Liver (tissue), 9 donors: ENCODE data around the gene FCHSD1. TPM values are rescaled to one million over a fixed set of nuclear protein-coding genes. Genes with fewer than 3 reads are reported as not detected.

Experiments
- DNase-seq: peaks from one replicate; pipeline ENCODE4 v3.0.0-alpha.2; 2017; ENCODE audit warnings: low spot score
- H3K27ac ChIP-seq, 2 donors: one replicate each; pipeline ENCODE4 v1.7.0; 2013; ENCODE audit warnings: inconsistent platforms in 2 of 2, low read length in 2 of 2, control low read depth in 1 of 2, low read depth in 1 of 2, mild to moderate bottlenecking in 1 of 2
- H3K27me3 ChIP-seq, 4 donors: one replicate each; pipeline versions ENCODE4 v1.6.1 to v1.7.0; 2013; ENCODE audit warnings: low read length in 3 of 4, inconsistent platforms in 1 of 4, mild to moderate bottlenecking in 1 of 4, moderate library complexity in 1 of 4; ENCODE audit not compliant: control insufficient read depth in 4 of 4, insufficient read depth in 4 of 4
- H3K36me3 ChIP-seq, 4 donors: one replicate each; pipeline versions ENCODE4 v1.6.1 to v1.7.0; 2013; ENCODE audit warnings: low read length in 3 of 4, mild to moderate bottlenecking in 3 of 4, low read depth in 1 of 4, moderate library complexity in 1 of 4; ENCODE audit not compliant: control insufficient read depth in 4 of 4, insufficient read depth in 3 of 4
- H3K4me1 ChIP-seq, 4 donors: one replicate each; pipeline versions ENCODE4 v1.6.1 to v1.7.0; 2013; ENCODE audit warnings: low read length in 3 of 4, mild to moderate bottlenecking in 3 of 4, moderate library complexity in 1 of 4; ENCODE audit not compliant: control insufficient read depth in 4 of 4, insufficient read depth in 4 of 4
- H3K4me3 ChIP-seq, 3 donors: one replicate each; pipeline versions ENCODE4 v1.6.1 to v1.7.0; 2013; ENCODE audit warnings: low read length in 3 of 3, control low read depth in 1 of 3, low read depth in 1 of 3, mild to moderate bottlenecking in 1 of 3
- H3K9ac ChIP-seq, 2 donors: one replicate each; pipeline ENCODE4 v1.7.0; 2013; ENCODE audit warnings: low read length in 2 of 2, mild to moderate bottlenecking in 2 of 2, moderate library complexity in 2 of 2, control low read depth in 1 of 2, low read depth in 1 of 2
- H3K9me3 ChIP-seq, 4 donors: one replicate each; pipeline versions ENCODE4 v1.6.1 to v1.7.0; 2013; ENCODE audit warnings: low read length in 3 of 4; ENCODE audit not compliant: control insufficient read depth in 4 of 4
- EGR1 ChIP-seq, 2 donors: IDR thresholded peaks; 2 replicates each; pipeline ENCODE4 v1.6.1; 2016 to 2018; ENCODE audit warnings: antibody characterized with exemption in 2 of 2, low read depth in 2 of 2
- FOXA1 ChIP-seq: IDR thresholded peaks from 2 replicates; pipeline ENCODE4 v1.6.1; 2016; ENCODE audit warnings: antibody characterized with exemption
- FOXA2 ChIP-seq: IDR thresholded peaks from 2 replicates; pipeline ENCODE4 v1.6.1; 2016; ENCODE audit warnings: antibody characterized with exemption
- GABPA ChIP-seq, 2 donors: IDR thresholded peaks in 1 of 2; conservative IDR thresholded peaks in 1 of 2; 2 replicates each; pipeline ENCODE4 v1.6.1; 2016; ENCODE audit warnings: antibody characterized with exemption in 2 of 2, mild to moderate bottlenecking in 1 of 2, moderate library complexity in 1 of 2
- HNF4A ChIP-seq, 2 donors: conservative IDR thresholded peaks; 2 replicates each; pipeline ENCODE4 v1.6.1; 2016; ENCODE audit warnings: antibody characterized with exemption in 2 of 2, mild to moderate bottlenecking in 2 of 2
- HNF4G ChIP-seq: IDR thresholded peaks from 2 replicates; pipeline ENCODE4 v1.6.1; 2016; ENCODE audit warnings: antibody characterized with exemption
- JUND ChIP-seq, 2 donors: IDR thresholded peaks; 2 replicates each; pipeline ENCODE4 v1.6.1; 2016; ENCODE audit warnings: antibody characterized with exemption in 2 of 2
- NR2F2 ChIP-seq: IDR thresholded peaks from 2 replicates; pipeline ENCODE4 v1.6.1; 2016; ENCODE audit warnings: antibody characterized with exemption
- RAD21 ChIP-seq, 2 donors: IDR thresholded peaks; 2 replicates each; pipeline ENCODE4 v1.6.1; 2016; ENCODE audit warnings: antibody characterized with exemption in 2 of 2, mild to moderate bottlenecking in 2 of 2
- RXRA ChIP-seq, 2 donors: IDR thresholded peaks; 2 replicates each; pipeline ENCODE4 v1.6.1; 2017 to 2018; ENCODE audit warnings: antibody characterized with exemption in 2 of 2, mild to moderate bottlenecking in 1 of 2
- SP1 ChIP-seq: IDR thresholded peaks from 2 replicates; pipeline ENCODE4 v1.6.1; 2018; ENCODE audit warnings: antibody characterized with exemption, mild to moderate bottlenecking
- TAF1 ChIP-seq: conservative IDR thresholded peaks from 2 replicates; pipeline ENCODE4 v1.6.1; 2016; ENCODE audit warnings: antibody characterized with exemption, mild to moderate bottlenecking
- YY1 ChIP-seq: IDR thresholded peaks from 2 replicates; pipeline ENCODE4 v1.6.1; 2016; ENCODE audit warnings: antibody characterized with exemption, mild to moderate bottlenecking
- WGBS: extraction: QIAGEN DNeasy Blood & Tissue Kit; methylation state at CpG from one replicate; pipeline ENCODE4 v1.1.7; 2013; 5-methylcytosine and 5-hydroxymethylcytosine counted together
- polyA plus RNA-seq, 2 donors: library from polyadenylated mRNA; stranded (reverse) in 1 of 2; unstranded in 1 of 2; fragments of 200-250 nt in 1 of 2; fragments of >200 nt in 1 of 2; fragmentation: Nextera tagmentation in 1 of 2; extraction: Ambion mirVana in 1 of 2; gene quantifications; one replicate each; pipeline versions ENCODE4 v1.2.1 to v1.2.3, GENCODE V29; 2013 to 2015
- total RNA-seq, 2 donors: library from RNA; depleted of rRNA; stranded (reverse); fragments of >200 nt; gene quantifications; one replicate each; pipeline ENCODE4 v1.2.3, GENCODE V29; 2014
- TF ChIP-seq, protein P1 (sequence below): IDR thresholded peaks from 2 replicates; pipeline ENCODE4 v1.6.1; 2016; ENCODE audit warnings: antibody characterized with exemption, mild to moderate bottlenecking
- TF ChIP-seq, protein P2 (sequence below): IDR thresholded peaks from 2 replicates; pipeline ENCODE4 v1.6.1; 2016; ENCODE audit warnings: antibody characterized with exemption
- TF ChIP-seq, protein P3 (sequence below): IDR thresholded peaks from 2 replicates; pipeline ENCODE4 v1.6.1; 2016; ENCODE audit warnings: antibody characterized with exemption
- TF ChIP-seq, protein P4 (sequence below): fragments of 150-350 bp; IDR thresholded peaks from 2 replicates; pipeline ENCODE4 v1.5.1; 2017; ENCODE audit warnings: improper control_type of control experiment, low read depth, low read length; ENCODE audit not compliant: missing input control
- TF ChIP-seq, protein P5 (sequence below): IDR thresholded peaks from 2 replicates; pipeline ENCODE4 v1.6.1; 2016; ENCODE audit warnings: antibody characterized with exemption
- donor health status: healthy.
- donor health status: healthy.
- donor health status: healthy.
- donor health status: healthy.
- donor health status: healthy.

Gene FCHSD1
- total and polyA plus RNA-seq, 4 donors: 1.3 to 6.4 (median 2.2) TPM

DNA sequence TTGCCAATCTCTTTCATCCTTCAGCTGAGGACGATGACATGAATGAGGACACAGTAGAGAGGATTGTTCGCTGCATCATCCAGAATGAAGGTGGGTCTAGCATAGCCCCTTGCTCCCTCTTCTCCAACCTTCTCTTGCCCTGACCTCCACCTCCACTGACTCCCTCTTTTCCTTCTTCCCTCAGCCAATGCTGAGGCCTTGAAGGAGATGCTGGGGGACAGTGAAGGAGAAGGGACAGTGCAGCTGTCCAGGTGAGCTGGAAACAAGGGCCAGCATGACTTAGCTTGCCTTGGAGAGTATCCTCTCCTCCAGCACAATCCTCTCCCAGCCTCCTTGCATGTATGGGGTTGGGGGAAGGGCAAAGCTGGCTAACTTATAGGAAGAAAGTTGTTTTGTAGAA is 12.4 kb downstream of the FCHSD1 start:
- TF ChIP-seq HNF4A (conservative IDR thresholded peaks at IDR 0.05) (no peak), HNF4G (no peak), RXRA (IDR thresholded peaks at IDR 0.05) (no peak), NR2F2 (no peak), TAF1 (no peak), GABPA (IDR thresholded peaks at IDR 0.05 in 1 of 2, conservative IDR thresholded peaks at IDR 0.05 in 1 of 2) (no peak), EGR1 (IDR thresholded peaks at IDR 0.05; ENCODE audit: low read depth in 2 of 2) (no peak), FOXA2 (no peak), JUND (IDR thresholded peaks at IDR 0.05) (no peak), FOXA1 (no peak), YY1 (no peak), SP1 (no peak), RAD21 (IDR thresholded peaks at IDR 0.05) (no peak)
- TF ChIP-seq, protein P1, sequence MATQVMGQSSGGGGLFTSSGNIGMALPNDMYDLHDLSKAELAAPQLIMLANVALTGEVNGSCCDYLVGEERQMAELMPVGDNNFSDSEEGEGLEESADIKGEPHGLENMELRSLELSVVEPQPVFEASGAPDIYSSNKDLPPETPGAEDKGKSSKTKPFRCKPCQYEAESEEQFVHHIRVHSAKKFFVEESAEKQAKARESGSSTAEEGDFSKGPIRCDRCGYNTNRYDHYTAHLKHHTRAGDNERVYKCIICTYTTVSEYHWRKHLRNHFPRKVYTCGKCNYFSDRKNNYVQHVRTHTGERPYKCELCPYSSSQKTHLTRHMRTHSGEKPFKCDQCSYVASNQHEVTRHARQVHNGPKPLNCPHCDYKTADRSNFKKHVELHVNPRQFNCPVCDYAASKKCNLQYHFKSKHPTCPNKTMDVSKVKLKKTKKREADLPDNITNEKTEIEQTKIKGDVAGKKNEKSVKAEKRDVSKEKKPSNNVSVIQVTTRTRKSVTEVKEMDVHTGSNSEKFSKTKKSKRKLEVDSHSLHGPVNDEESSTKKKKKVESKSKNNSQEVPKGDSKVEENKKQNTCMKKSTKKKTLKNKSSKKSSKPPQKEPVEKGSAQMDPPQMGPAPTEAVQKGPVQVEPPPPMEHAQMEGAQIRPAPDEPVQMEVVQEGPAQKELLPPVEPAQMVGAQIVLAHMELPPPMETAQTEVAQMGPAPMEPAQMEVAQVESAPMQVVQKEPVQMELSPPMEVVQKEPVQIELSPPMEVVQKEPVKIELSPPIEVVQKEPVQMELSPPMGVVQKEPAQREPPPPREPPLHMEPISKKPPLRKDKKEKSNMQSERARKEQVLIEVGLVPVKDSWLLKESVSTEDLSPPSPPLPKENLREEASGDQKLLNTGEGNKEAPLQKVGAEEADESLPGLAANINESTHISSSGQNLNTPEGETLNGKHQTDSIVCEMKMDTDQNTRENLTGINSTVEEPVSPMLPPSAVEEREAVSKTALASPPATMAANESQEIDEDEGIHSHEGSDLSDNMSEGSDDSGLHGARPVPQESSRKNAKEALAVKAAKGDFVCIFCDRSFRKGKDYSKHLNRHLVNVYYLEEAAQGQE: no peak
- TF ChIP-seq, protein P2, sequence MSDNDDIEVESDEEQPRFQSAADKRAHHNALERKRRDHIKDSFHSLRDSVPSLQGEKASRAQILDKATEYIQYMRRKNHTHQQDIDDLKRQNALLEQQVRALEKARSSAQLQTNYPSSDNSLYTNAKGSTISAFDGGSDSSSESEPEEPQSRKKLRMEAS: no peak
- TF ChIP-seq, protein P3, sequence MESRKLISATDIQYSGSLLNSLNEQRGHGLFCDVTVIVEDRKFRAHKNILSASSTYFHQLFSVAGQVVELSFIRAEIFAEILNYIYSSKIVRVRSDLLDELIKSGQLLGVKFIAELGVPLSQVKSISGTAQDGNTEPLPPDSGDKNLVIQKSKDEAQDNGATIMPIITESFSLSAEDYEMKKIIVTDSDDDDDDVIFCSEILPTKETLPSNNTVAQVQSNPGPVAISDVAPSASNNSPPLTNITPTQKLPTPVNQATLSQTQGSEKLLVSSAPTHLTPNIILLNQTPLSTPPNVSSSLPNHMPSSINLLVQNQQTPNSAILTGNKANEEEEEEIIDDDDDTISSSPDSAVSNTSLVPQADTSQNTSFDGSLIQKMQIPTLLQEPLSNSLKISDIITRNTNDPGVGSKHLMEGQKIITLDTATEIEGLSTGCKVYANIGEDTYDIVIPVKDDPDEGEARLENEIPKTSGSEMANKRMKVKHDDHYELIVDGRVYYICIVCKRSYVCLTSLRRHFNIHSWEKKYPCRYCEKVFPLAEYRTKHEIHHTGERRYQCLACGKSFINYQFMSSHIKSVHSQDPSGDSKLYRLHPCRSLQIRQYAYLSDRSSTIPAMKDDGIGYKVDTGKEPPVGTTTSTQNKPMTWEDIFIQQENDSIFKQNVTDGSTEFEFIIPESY: no peak
- TF ChIP-seq, protein P4, sequence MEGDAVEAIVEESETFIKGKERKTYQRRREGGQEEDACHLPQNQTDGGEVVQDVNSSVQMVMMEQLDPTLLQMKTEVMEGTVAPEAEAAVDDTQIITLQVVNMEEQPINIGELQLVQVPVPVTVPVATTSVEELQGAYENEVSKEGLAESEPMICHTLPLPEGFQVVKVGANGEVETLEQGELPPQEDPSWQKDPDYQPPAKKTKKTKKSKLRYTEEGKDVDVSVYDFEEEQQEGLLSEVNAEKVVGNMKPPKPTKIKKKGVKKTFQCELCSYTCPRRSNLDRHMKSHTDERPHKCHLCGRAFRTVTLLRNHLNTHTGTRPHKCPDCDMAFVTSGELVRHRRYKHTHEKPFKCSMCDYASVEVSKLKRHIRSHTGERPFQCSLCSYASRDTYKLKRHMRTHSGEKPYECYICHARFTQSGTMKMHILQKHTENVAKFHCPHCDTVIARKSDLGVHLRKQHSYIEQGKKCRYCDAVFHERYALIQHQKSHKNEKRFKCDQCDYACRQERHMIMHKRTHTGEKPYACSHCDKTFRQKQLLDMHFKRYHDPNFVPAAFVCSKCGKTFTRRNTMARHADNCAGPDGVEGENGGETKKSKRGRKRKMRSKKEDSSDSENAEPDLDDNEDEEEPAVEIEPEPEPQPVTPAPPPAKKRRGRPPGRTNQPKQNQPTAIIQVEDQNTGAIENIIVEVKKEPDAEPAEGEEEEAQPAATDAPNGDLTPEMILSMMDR: no peak
- TF ChIP-seq, protein P5, sequence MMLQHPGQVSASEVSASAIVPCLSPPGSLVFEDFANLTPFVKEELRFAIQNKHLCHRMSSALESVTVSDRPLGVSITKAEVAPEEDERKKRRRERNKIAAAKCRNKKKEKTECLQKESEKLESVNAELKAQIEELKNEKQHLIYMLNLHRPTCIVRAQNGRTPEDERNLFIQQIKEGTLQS: no peak
- Histone ChIP-seq H3K36me3 (no peaks in the 10 kb centered on the region), H3K4me3 (no peak overlapping the region), H3K9me3 (no peaks in the 10 kb centered on the region), H3K9ac (no peak overlapping the region), H3K4me1 (peaks cover 9 to 24% (median 20%) of the 10 kb centered on the region in 4 donors), H3K27ac (no peak overlapping the region), H3K27me3 (no peaks in the 10 kb centered on the region)
- WGBS: 96% methylated on average over 2 of the region's 2 CpGs
- DNase-seq: no peak
